ENCODE measurements around the gene SECISBP2L.

DNA sequence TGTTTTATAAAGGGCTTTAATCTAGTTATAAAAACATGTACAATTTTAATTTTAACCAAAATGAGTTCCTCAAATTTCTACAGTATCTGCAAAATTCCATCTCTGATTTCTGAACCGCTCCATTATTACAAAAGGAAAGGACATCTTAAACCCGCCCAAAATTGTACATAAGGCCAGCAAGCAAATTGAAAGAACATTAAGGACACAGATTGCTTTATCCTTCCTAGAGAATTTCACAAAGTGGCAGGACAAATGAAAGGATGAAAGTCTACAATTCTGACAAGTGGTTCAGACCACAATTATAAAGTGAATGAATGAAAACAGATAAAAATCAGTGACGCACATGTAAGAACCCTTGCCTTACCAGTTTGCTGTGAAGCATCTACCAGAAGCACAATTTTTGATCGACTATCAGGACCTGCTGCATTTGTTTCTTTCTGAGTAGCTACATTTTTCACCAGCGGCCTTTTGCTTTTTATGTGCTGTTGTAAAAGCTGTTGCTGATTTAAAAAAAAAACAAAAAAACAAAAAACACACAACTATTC, 13.6 kb downstream of the SECISBP2L start:
- TF ChIP-seq, protein P1, sequence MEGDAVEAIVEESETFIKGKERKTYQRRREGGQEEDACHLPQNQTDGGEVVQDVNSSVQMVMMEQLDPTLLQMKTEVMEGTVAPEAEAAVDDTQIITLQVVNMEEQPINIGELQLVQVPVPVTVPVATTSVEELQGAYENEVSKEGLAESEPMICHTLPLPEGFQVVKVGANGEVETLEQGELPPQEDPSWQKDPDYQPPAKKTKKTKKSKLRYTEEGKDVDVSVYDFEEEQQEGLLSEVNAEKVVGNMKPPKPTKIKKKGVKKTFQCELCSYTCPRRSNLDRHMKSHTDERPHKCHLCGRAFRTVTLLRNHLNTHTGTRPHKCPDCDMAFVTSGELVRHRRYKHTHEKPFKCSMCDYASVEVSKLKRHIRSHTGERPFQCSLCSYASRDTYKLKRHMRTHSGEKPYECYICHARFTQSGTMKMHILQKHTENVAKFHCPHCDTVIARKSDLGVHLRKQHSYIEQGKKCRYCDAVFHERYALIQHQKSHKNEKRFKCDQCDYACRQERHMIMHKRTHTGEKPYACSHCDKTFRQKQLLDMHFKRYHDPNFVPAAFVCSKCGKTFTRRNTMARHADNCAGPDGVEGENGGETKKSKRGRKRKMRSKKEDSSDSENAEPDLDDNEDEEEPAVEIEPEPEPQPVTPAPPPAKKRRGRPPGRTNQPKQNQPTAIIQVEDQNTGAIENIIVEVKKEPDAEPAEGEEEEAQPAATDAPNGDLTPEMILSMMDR (IDR thresholded peaks at IDR 0.05), result no peak
- no peak for TF ChIP-seq ZFX (IDR thresholded peaks at IDR 0.05; ENCODE audit: borderline replicate concordance)

All from 22Rv1 (cell line).